ACHN (cell line): Measurements from ENCODE around the gene KIF6.
A peak's percentile ranks its signal among the peaks of the same experiment; 100 is the strongest.
"Not testable (repeated sequence)": the region's sequence is repeated elsewhere in the genome, so short reads cannot be mapped to it uniquely, and the experiment has no call there.

Experiments used
- DNase-seq: peaks from one replicate; pipeline ENCODE4 v3.0.0-alpha.2; 2015
- in situ Hi-C: cut with HindIII; loops from 2 replicates; pipeline ENCODE4 v1.10.0; 2017; ENCODE audit warnings: low sequenced_read_pairs, low pct_ligation_motif_present, low pct_unique_long_range_greater_than_20kb

The KIF6 gene

GRCh38 chr6:39304951-39305350 is 420.3 kb downstream of the KIF6 start:
- in situ Hi-C loops: no loop called here
- no peak for DNase-seq

GRCh38 chr6:39303425-39304153 is 421.6 kb downstream of the KIF6 start:
- in situ Hi-C loops: no loop called here
- no peak for DNase-seq

- DNase-seq: peak; percentile 70
- in situ Hi-C loops: no loop called here
These were observed 422.4 kb downstream of the KIF6 start for GRCh38 chr6:39302669-39303424.

- in situ Hi-C loops: no loop called here
- DNase-seq: no peak
These were observed 423.2 kb downstream of the KIF6 start for GRCh38 chr6:39302011-39302410.

GRCh38 chr6:39301606-39302005 is 423.6 kb downstream of the KIF6 start:
- in situ Hi-C loops: no loop called here
- DNase-seq: no peak

GRCh38 chr6:39300739-39301138 is 424.5 kb downstream of the KIF6 start:
- in situ Hi-C loops: no loop called here
- DNase-seq: no peak

GRCh38 chr6:39298061-39298460 is 427.1 kb downstream of the KIF6 start:
- in situ Hi-C loops: no loop called here
- no peak for DNase-seq

GRCh38 chr6:39296745-39297640 is 428.2 kb downstream of the KIF6 start:
- in situ Hi-C loops: no loop called here
- no peak for DNase-seq

GRCh38 chr6:39295611-39296011 is 429.6 kb downstream of the KIF6 start:
- no peak for DNase-seq
- in situ Hi-C loops: no loop called here

GRCh38 chr6:39294899-39295298 is 430.3 kb downstream of the KIF6 start:
- in situ Hi-C loops: no loop called here
- no peak for DNase-seq

GRCh38 chr6:39294133-39294532 is 431.1 kb downstream of the KIF6 start:
- in situ Hi-C loops: no loop called here
- DNase-seq: no peak

- no peak for DNase-seq
- in situ Hi-C loops: no loop called here
These were observed 432.6 kb downstream of the KIF6 start for GRCh38 chr6:39292637-39293036.

- DNase-seq: no peak
- in situ Hi-C loops: no loop called here
These were observed 435.7 kb downstream of the KIF6 start for GRCh38 chr6:39289490-39289889.

GRCh38 chr6:39287601-39288000 is 437.6 kb downstream of the KIF6 start:
- no peak for DNase-seq
- in situ Hi-C loops: no loop called here

GRCh38 chr6:39286596-39286995 is 438.6 kb downstream of the KIF6 start:
- in situ Hi-C loops, DNase-seq: not testable (repeated sequence)

GRCh38 chr6:39282774-39283173 is 442.4 kb downstream of the KIF6 start:
- in situ Hi-C loops: no loop called here

GRCh38 chr6:39281312-39281980 is 443.8 kb downstream of the KIF6 start:
- no peak for DNase-seq
- in situ Hi-C loops: no loop called here

More at GRCh38 chr6:39282774-39283173, 442.4 kb downstream of the KIF6 start:
- DNase-seq: no peak

GRCh38 chr6:39280247-39280731 is 444.9 kb downstream of the KIF6 start:
- in situ Hi-C loops: no loop called here
- DNase-seq: peak; percentile 4
